IMR-90 (cell line): ENCODE results near the gene NEO1. TPM values are rescaled to one million over a fixed set of nuclear protein-coding genes. Genes with fewer than 3 reads are reported as not detected.

ENCODE experiments used
- ATAC-seq: fragments of 200-7000 bp; cut with Tn5 transposase; 2 replicates; pipeline ENCODE4 v1.9.1; 2020; ENCODE audit warnings: low read depth, mild to moderate bottlenecking, moderate library complexity
- BruUV-seq: library from RNA; stranded (reverse); fragments of 400-500 nt; replicated peaks from 2 replicates; lab custom pipeline; 2021; lab: Mats Ljungman, UMichigan
- CTCF ChIA-PET: fragments of 300-600 bp; formaldehyde crosslinking; extraction: SDS; loops from one replicate; lab custom pipeline; 2021; ENCODE audit warnings: antibody characterized with exemption; lab: Yijun Ruan, JAX
- POLR2A ChIA-PET: fragments of 300-600 bp; sonication (Branson Sonifier 250); formaldehyde crosslinking; loops from one replicate; lab custom pipeline; 2022; ENCODE audit warnings: antibody characterized with exemption; ENCODE audit not compliant: unreplicated experiment; lab: Charles Lee
- DNase-seq: peaks from one replicate; pipeline ENCODE4 v3.0.0; 2013
- H2AFZ ChIP-seq: replicated peaks from 2 replicates; pipeline ENCODE3; 2013; ENCODE audit warnings: low read length, mild to moderate bottlenecking; ENCODE audit not compliant: poor library complexity
- H2AK5ac ChIP-seq: 2 replicates; pipeline ENCODE4 v1.6.1; 2013; ENCODE audit warnings: low read depth, low read length, inconsistent platforms
- H2AK9ac ChIP-seq: replicated peaks from 2 replicates; pipeline ENCODE3; 2013; ENCODE audit warnings: mild to moderate bottlenecking, low read depth, low read length, moderate library complexity; ENCODE audit not compliant: poor library complexity
- H2BK120ac ChIP-seq: 2 replicates; pipeline ENCODE4 v1.6.1; 2013; ENCODE audit warnings: low read depth, low read length, inconsistent platforms
- H2BK15ac ChIP-seq: 3 replicates; pipeline ENCODE4 v1.6.1; 2013; ENCODE audit warnings: low read depth, low read length, inconsistent platforms
- H2BK20ac ChIP-seq: 2 replicates; pipeline ENCODE4 v1.6.1; 2013; ENCODE audit warnings: low read depth, mild to moderate bottlenecking, inconsistent platforms, low read length, moderate library complexity
- H2BK5ac ChIP-seq: 2 replicates; pipeline ENCODE4 v1.6.1; 2013; ENCODE audit warnings: mild to moderate bottlenecking, low read depth, low read length, inconsistent platforms; ENCODE audit not compliant: poor library complexity, severe bottlenecking
- H3K14ac ChIP-seq: replicated peaks from 2 replicates; pipeline ENCODE4 v1.6.1; 2013; ENCODE audit warnings: low read depth, low read length, inconsistent platforms
- H3K18ac ChIP-seq: 2 replicates; pipeline ENCODE4 v1.6.1; 2013; ENCODE audit warnings: low read depth, low read length, control low read depth
- H3K23ac ChIP-seq: 2 replicates; pipeline ENCODE4 v1.6.1; 2013; ENCODE audit warnings: low read depth, low read length, inconsistent platforms
- H3K27ac ChIP-seq: 2 replicates; pipeline ENCODE4 v1.5.1; 2013; ENCODE audit warnings: mild to moderate bottlenecking, control low read depth, low read length; ENCODE audit not compliant: insufficient read depth
- H3K27me3 ChIP-seq: 2 replicates; pipeline ENCODE4 v1.6.1; 2013; ENCODE audit warnings: low read length; ENCODE audit not compliant: control insufficient read depth, insufficient read depth
- H3K36me3 ChIP-seq: 2 replicates; pipeline ENCODE4 v1.6.1; 2013; ENCODE audit warnings: low read length, mixed read lengths; ENCODE audit not compliant: control insufficient read depth, insufficient read depth
- H3K4ac ChIP-seq: 2 replicates; pipeline ENCODE4 v1.6.1; 2013; ENCODE audit warnings: low read depth, low read length, inconsistent platforms
- H3K4me1 ChIP-seq: 2 replicates; pipeline ENCODE4 v1.6.1; 2013; ENCODE audit warnings: low read length, mixed read lengths; ENCODE audit not compliant: control insufficient read depth, insufficient read depth
- H3K4me2 ChIP-seq: 2 replicates; pipeline ENCODE4 v1.6.1; 2013; ENCODE audit warnings: low read depth, mild to moderate bottlenecking, control low read depth, low read length, moderate library complexity
- H3K4me3 ChIP-seq: 2 replicates; pipeline ENCODE4 v1.5.1; 2013; ENCODE audit warnings: low read depth, mild to moderate bottlenecking, control low read depth, low read length, moderate library complexity; ENCODE audit not compliant: insufficient read depth
- H3K56ac ChIP-seq: 2 replicates; pipeline ENCODE4 v1.6.1; 2013; ENCODE audit warnings: low read length, inconsistent platforms; ENCODE audit not compliant: insufficient read depth; ENCODE audit errors: extremely low read depth
- H3K79me1 ChIP-seq, 2 experiments: 2 replicates each; pipeline ENCODE4 v1.6.1; 2013; ENCODE audit warnings: low read length in 2 of 2, inconsistent platforms in 1 of 2, low read depth in 1 of 2
- H3K9ac ChIP-seq: 2 replicates; pipeline ENCODE4 v1.6.1; 2013; ENCODE audit warnings: low read depth, low read length, control low read depth
- H3K9me1 ChIP-seq: 2 replicates; pipeline ENCODE4 v1.6.1; 2013; ENCODE audit warnings: low read length, inconsistent platforms; ENCODE audit not compliant: insufficient read depth
- H3K9me3 ChIP-seq: 2 replicates; pipeline ENCODE4 v1.6.1; 2013; ENCODE audit warnings: low read length; ENCODE audit not compliant: control insufficient read depth, insufficient read depth
- H4K20me1 ChIP-seq: 2 replicates; pipeline ENCODE4 v1.6.1; 2013; ENCODE audit warnings: low read length, inconsistent platforms; ENCODE audit not compliant: insufficient read depth
- H4K5ac ChIP-seq: 2 replicates; pipeline ENCODE4 v1.6.1; 2013; ENCODE audit warnings: mild to moderate bottlenecking, low read depth, low read length, control low read depth
- H4K8ac ChIP-seq, 2 experiments: 2 replicates each; pipeline ENCODE4 v1.6.1; 2013; ENCODE audit warnings: low read depth in 2 of 2, low read length in 2 of 2, control low read depth in 1 of 2, inconsistent platforms in 1 of 2
- H4K91ac ChIP-seq: 2 replicates; pipeline ENCODE4 v1.6.1; 2013; ENCODE audit warnings: low read depth, low read length, inconsistent platforms; ENCODE audit not compliant: insufficient read depth
- BHLHE40 ChIP-seq: fragments of 150-350 bp; IDR thresholded peaks from 2 replicates; pipeline ENCODE4 v1.6.1; 2016; ENCODE audit warnings: mild to moderate bottlenecking, low read depth, low read length
- CEBPB ChIP-seq: IDR thresholded peaks from 2 replicates; pipeline ENCODE4 v1.6.1; 2012; ENCODE audit warnings: low read depth, low read length, improper control_type of control experiment
- CHD1 ChIP-seq: IDR thresholded peaks from 2 replicates; pipeline ENCODE4 v1.6.1; 2012; ENCODE audit warnings: low read depth, low read length, improper control_type of control experiment
- CTCF ChIP-seq: conservative IDR thresholded peaks from 2 replicates; pipeline ENCODE4 v1.5.1; 2012; ENCODE audit warnings: mild to moderate bottlenecking, low read depth, low read length, improper control_type of control experiment
- ELK1 ChIP-seq: fragments of 150-350 bp; IDR thresholded peaks from 2 replicates; pipeline ENCODE4 v1.6.1; 2016; ENCODE audit warnings: low read depth, mild to moderate bottlenecking, low read length, moderate library complexity, borderline replicate concordance
- FOS ChIP-seq: fragments of 150-350 bp; IDR thresholded peaks from 2 replicates; pipeline ENCODE4 v1.6.1; 2016; ENCODE audit warnings: low read depth, low read length
- MAFK ChIP-seq: IDR thresholded peaks from 2 replicates; pipeline ENCODE4 v1.6.1; 2012; ENCODE audit warnings: low read depth, low read length, improper control_type of control experiment
- MAZ ChIP-seq: IDR thresholded peaks from 2 replicates; pipeline ENCODE4 v1.6.1; 2012; ENCODE audit warnings: low read depth, mild to moderate bottlenecking, low read length, improper control_type of control experiment, moderate library complexity, borderline replicate concordance
- MXI1 ChIP-seq: IDR thresholded peaks from 2 replicates; pipeline ENCODE4 v1.6.1; 2012; ENCODE audit warnings: low read depth, mild to moderate bottlenecking, low read length, moderate library complexity, borderline replicate concordance
- NFE2L2 ChIP-seq: fragments of 150-350 bp; IDR thresholded peaks from 2 replicates; pipeline ENCODE4 v1.6.1; 2016; ENCODE audit warnings: low read depth, mild to moderate bottlenecking, low read length
- POLR2A ChIP-seq: IDR thresholded peaks from 2 replicates; pipeline ENCODE4 v1.6.1; 2012; ENCODE audit warnings: mild to moderate bottlenecking, low read depth, low read length
- RAD21 ChIP-seq: IDR thresholded peaks from 2 replicates; pipeline ENCODE4 v1.6.1; 2012; ENCODE audit warnings: low read length, improper control_type of control experiment
- RCOR1 ChIP-seq: IDR thresholded peaks from 2 replicates; pipeline ENCODE4 v1.6.1; 2012; ENCODE audit warnings: mild to moderate bottlenecking, low read length, improper control_type of control experiment; ENCODE audit not compliant: insufficient replicate concordance
- RFX5 ChIP-seq: IDR thresholded peaks from 2 replicates; pipeline ENCODE4 v1.8.0; 2012; ENCODE audit warnings: low read depth, mild to moderate bottlenecking, low read length, moderate library complexity
- SMC3 ChIP-seq: fragments of 150-350 bp; IDR thresholded peaks from 2 replicates; pipeline ENCODE4 v1.6.1; 2016; ENCODE audit warnings: low read depth, mild to moderate bottlenecking, antibody characterized with exemption, low read length, moderate library complexity
- USF2 ChIP-seq: fragments of 150-350 bp; IDR thresholded peaks from 2 replicates; pipeline ENCODE4 v1.6.1; 2017; ENCODE audit warnings: mild to moderate bottlenecking, antibody characterized with exemption, low read length, low read depth
- WGBS, 2 experiments: methylation state at CpG; one replicate each; pipeline versions ENCODE4 v1.1.5 to v1.1.7; 2013; ENCODE audit warnings: missing lambda C conversion rate in 2 of 2; ENCODE audit not compliant: insufficient read length in 1 of 2; ENCODE audit errors: extremely low coverage in 2 of 2; 5-methylcytosine and 5-hydroxymethylcytosine counted together
- dilution Hi-C: fragments of 300-500 bp; cut with HindIII; formaldehyde crosslinking; loops from one replicate; pipeline ENCODE4 v1.14.3; 2018; ENCODE audit warnings: low sequenced_read_pairs; ENCODE audit not compliant: unreplicated experiment
- in situ Hi-C: fragments of 300-500 bp; cut with MboI; formaldehyde crosslinking; loops from 3 replicates; pipeline ENCODE4 v1.14.3; 2019; ENCODE audit warnings: low sequenced_read_pairs, inconsistent platforms, mixed read lengths
- intact Hi-C: fragments of 100-400 bp; cut with micrococcal nuclease; formaldehyde crosslinking; loops from 2 replicates; pipeline ENCODE4 v1.10.0; 2022
- polyA plus RNA-seq, 3 experiments: library from polyadenylated mRNA; depleted of rRNA; stranded (reverse); fragments of >200 nt; gene quantifications; 2 replicates each; pipeline ENCODE4 v1.2.3, GENCODE V29; 2012; ENCODE audit warnings: low replicate concordance in 1 of 3
- total RNA-seq: library from RNA; depleted of rRNA; stranded (reverse); fragments of >200 nt; gene quantifications from 2 replicates; pipeline ENCODE4 v1.2.3, GENCODE V29; 2012

NEO1 gene
- total and polyA plus RNA-seq, 2 of the 4 experiments (the other 2 are of a cell fraction): 16.3 to 18.5 TPM

- dilution Hi-C loops (no loop called here), intact Hi-C loops (no loop called here), in situ Hi-C loops (no loop called here)
- no peak overlapping the region for H3K4ac ChIP-seq
- H4K20me1 ChIP-seq: no peaks in the 10 kb centered on the region
- no CpG with 5 or more reads among the region's 2 CpGs for WGBS, 2 experiments
- H3K23ac ChIP-seq: no peak overlapping the region
- no peak overlapping the region for H2AK9ac ChIP-seq
- no peak overlapping the region for H3K18ac ChIP-seq
- DNase-seq (no peak), ATAC-seq (no peak)
- no peak overlapping the region for H3K27ac ChIP-seq
- H3K36me3 ChIP-seq: no peaks in the 10 kb centered on the region
- H3K9ac ChIP-seq: no peak overlapping the region
- H2BK15ac ChIP-seq: no peak overlapping the region
- H3K4me1 ChIP-seq: peaks cover 2% of the 10 kb centered on the region; the same call in 1 of the 2 replicates
- no peak overlapping the region for H2BK5ac ChIP-seq
- no peaks in the 10 kb centered on the region for H3K9me3 ChIP-seq
- no peak overlapping the region for H4K5ac ChIP-seq
- no TSS peak for BruUV-seq
- H2BK20ac ChIP-seq: no peak overlapping the region
- H4K8ac ChIP-seq: no peak overlapping the region
- no peaks in the 10 kb centered on the region for H3K9me1 ChIP-seq
- TF ChIP-seq MXI1: no peak
- no peak for TF ChIP-seq CTCF
- no peak for TF ChIP-seq BHLHE40
- TF ChIP-seq POLR2A: no peak
- TF ChIP-seq MAFK: no peak
- TF ChIP-seq SMC3: no peak
- TF ChIP-seq USF2: no peak
- no peak for TF ChIP-seq ELK1
- no peak for TF ChIP-seq RCOR1
- TF ChIP-seq CEBPB: no peak
- TF ChIP-seq RFX5: no peak
- no peak for TF ChIP-seq RAD21
- TF ChIP-seq MAZ: no peak
- TF ChIP-seq NFE2L2: no peak
- TF ChIP-seq FOS: no peak
- no peak for TF ChIP-seq CHD1
- no peak overlapping the region for H2AK5ac ChIP-seq
- no peak overlapping the region for H2BK120ac ChIP-seq
- no peak overlapping the region for H3K4me2 ChIP-seq
- POLR2A ChIA-PET: no interaction called here
- no peak overlapping the region for H3K14ac ChIP-seq
- H4K91ac ChIP-seq: no peak overlapping the region
- no peak overlapping the region for H3K4me3 ChIP-seq
- H2AFZ ChIP-seq: no peak overlapping the region
- H3K79me1 ChIP-seq: no peaks in the 10 kb centered on the region
- no peak overlapping the region for H3K56ac ChIP-seq
- CTCF ChIA-PET: no interaction called here
- H3K27me3 ChIP-seq: no peaks in the 10 kb centered on the region
These were observed 148.1 kb downstream of the NEO1 start for GRCh38 chr15:73200339-73200738.
